Transverse colon (tissue), 4 donors: ENCODE measurements around the gene SLC35F1. TPM values are rescaled to one million over a fixed set of nuclear protein-coding genes. Genes with fewer than 3 reads are reported as not detected.

Experiments used
- DNase-seq: peaks from one replicate; pipeline ENCODE4 v3.0.0-alpha.2; 2019
- H3K27ac ChIP-seq, 4 donors: fragments of 200-600 bp; sonication (generic); 2 replicates each; pipeline ENCODE4 v1.5.1; 2016 to 2018; ENCODE audit warnings: inconsistent platforms in 4 of 4
- H3K27me3 ChIP-seq: fragments of 200-600 bp; sonication (generic); 2 replicates; pipeline ENCODE4 v1.5.1; 2017; ENCODE audit warnings: inconsistent platforms
- H3K36me3 ChIP-seq, 4 donors: fragments of 200-600 bp; sonication (generic); 2 replicates each; pipeline ENCODE4 v1.5.1; 2017 to 2019; ENCODE audit warnings: inconsistent platforms in 4 of 4
- H3K4me1 ChIP-seq, 4 donors: fragments of 200-600 bp; sonication (generic); 2 replicates each; pipeline ENCODE4 v1.5.1; 2017 to 2020; ENCODE audit warnings: inconsistent platforms in 4 of 4
- H3K4me3 ChIP-seq, 4 donors: fragments of 200-600 bp; sonication (generic); 1 replicate in 1 of 4; 2 replicates in 3 of 4; pipeline versions ENCODE4 v1.5.1 to v1.6.1; 2017 to 2019; ENCODE audit warnings: inconsistent platforms in 4 of 4
- H3K9me3 ChIP-seq, 2 donors: fragments of 200-600 bp; sonication (generic); 2 replicates each; pipeline ENCODE4 v1.5.1; 2017 to 2019; ENCODE audit warnings: inconsistent platforms in 2 of 2
- CTCF ChIP-seq, 5 experiments: fragments of 200-600 bp in 3 of 5; fragments of 450-650 bp in 2 of 5; sonication (generic) in 3 of 5; IDR thresholded peaks; 1 replicate in 2 of 5; 2 replicates in 3 of 5; pipeline ENCODE4 v1.5.1; 2016 to 2017; ENCODE audit warnings: antibody characterized with exemption in 5 of 5, inconsistent platforms in 3 of 5, mild to moderate bottlenecking in 2 of 5, moderate library complexity in 1 of 5
- EP300 ChIP-seq: sonication (generic); formaldehyde crosslinking; IDR thresholded peaks from one replicate; pipeline ENCODE4 v1.6.1; 2017; ENCODE audit warnings: antibody characterized with exemption, low read depth
- POLR2A ChIP-seq: fragments of 450-650 bp; IDR thresholded peaks from one replicate; pipeline ENCODE4 v1.6.1; 2016; ENCODE audit warnings: antibody characterized with exemption, mild to moderate bottlenecking, moderate library complexity
- POLR2AphosphoS5 ChIP-seq, 3 donors: sonication (generic); formaldehyde crosslinking; IDR thresholded peaks; one replicate each; pipeline ENCODE4 v1.6.1; 2016; ENCODE audit warnings: antibody characterized with exemption in 3 of 3
- WGBS, 2 donors: methylation state at CpG; one replicate each; pipeline ENCODE4 v1.1.5; 2018; ENCODE audit warnings: low coverage in 1 of 2; 5-methylcytosine and 5-hydroxymethylcytosine counted together
- in situ Hi-C, 4 donors: fragments of 200-750 bp; cut with MboI; loops; one replicate each; pipeline versions ENCODE4 v1.15.0 to v1.15.1; 2017; ENCODE audit warnings: low sequenced_read_pairs in 3 of 4, low pct_ligation_motif_present in 1 of 4, low pct_unique_long_range_greater_than_20kb in 1 of 4
- intact Hi-C: fragments of 100-400 bp; cut with DNase I; formaldehyde crosslinking; loops from one replicate; pipeline ENCODE4 v1.15.1; 2023; ENCODE audit warnings: low total_unique reads
- total RNA-seq, 4 donors: library from RNA; depleted of rRNA; stranded (reverse); fragments of >200 nt; gene quantifications; one replicate each; pipeline ENCODE4 v1.1.0, GENCODE V29; 2016

The SLC35F1 gene
- total RNA-seq, 4 donors from 2014 or later, result 0.37 to 1.1 (median 0.71) TPM

- Histone ChIP-seq H3K4me3 (no peak overlapping the region), H3K36me3 (no peaks in the 10 kb centered on the region), H3K4me1 (no peaks in the 10 kb centered on the region), H3K27ac (no peak overlapping the region), H3K9me3 (no peaks in the 10 kb centered on the region), H3K27me3 (no peaks in the 10 kb centered on the region)
- TF ChIP-seq CTCF (IDR thresholded peaks at IDR 0.05), result no peak
- TF ChIP-seq POLR2A, result no peak
- TF ChIP-seq EP300, result no peak
- TF ChIP-seq POLR2AphosphoS5 (IDR thresholded peaks at IDR 0.05), result no peak
- no peak for DNase-seq
- intact Hi-C loops, result no loop called here
- in situ Hi-C loops, result no loop called here
- 78 to 80% methylated on average over 4 of the region's 4 CpGs for WGBS, 2 donors
Observed at GRCh38 chr6:117870486-117871242, 36.4 kb upstream of the SLC35F1 start.

GRCh38 chr6:117880824-117881223, 26.2 kb upstream of the SLC35F1 start:
- 13 to 48% methylated on average over 1 of the region's 1 CpG for WGBS, 2 donors
- TF ChIP-seq EP300 (no peak), POLR2A (no peak), POLR2AphosphoS5 (IDR thresholded peaks at IDR 0.05) (no peak), CTCF (IDR thresholded peaks at IDR 0.05) (no peak)
- in situ Hi-C loops (no loop called here), intact Hi-C loops (no loop called here)
- no peak overlapping the region for H3K27ac ChIP-seq
- DNase-seq, result no peak
- H3K9me3 ChIP-seq, result no peaks in the 10 kb centered on the region
- no peak overlapping the region for H3K4me3 ChIP-seq
- H3K4me1 ChIP-seq, result no peaks in the 10 kb centered on the region
- H3K27me3 ChIP-seq, result no peaks in the 10 kb centered on the region
- no peaks in the 10 kb centered on the region for H3K36me3 ChIP-seq

GRCh38 chr6:117890172-117890571, 16.9 kb upstream of the SLC35F1 start:
- Histone ChIP-seq H3K36me3 (no peaks in the 10 kb centered on the region), H3K27me3 (no peaks in the 10 kb centered on the region), H3K9me3 (no peaks in the 10 kb centered on the region), H3K4me3 (no peak overlapping the region), H3K4me1 (no peaks in the 10 kb centered on the region), H3K27ac (no peak overlapping the region)
- no peak for TF ChIP-seq EP300
- TF ChIP-seq POLR2AphosphoS5 (IDR thresholded peaks at IDR 0.05), result no peak
- TF ChIP-seq CTCF (IDR thresholded peaks at IDR 0.05), result no peak
- no peak for TF ChIP-seq POLR2A
- in situ Hi-C loops, result no loop called here
- DNase-seq, result no peak
- intact Hi-C loops, result no loop called here

GRCh38 chr6:117906507-117906957, 532 bp upstream of the SLC35F1 start:
- Histone ChIP-seq H3K4me3 (peak overlapping the region in 3 of 4 donors; percentile 45 to 56 (median 49)), H3K36me3 (no peaks in the 10 kb centered on the region), H3K9me3 (no peaks in the 10 kb centered on the region), H3K27me3 (peaks cover 57% of the 10 kb centered on the region), H3K27ac (no peak overlapping the region), H3K4me1 (peaks cover 0 to 17% (median 14%) of the 10 kb centered on the region in 4 donors)
- no peak for DNase-seq
- 6 to 15% methylated on average over 3 to 14 of the region's 14 CpGs for WGBS, 2 donors
- intact Hi-C loops, result no loop called here
- in situ Hi-C loops, result no loop called here
- no peak for TF ChIP-seq POLR2AphosphoS5 (IDR thresholded peaks at IDR 0.05)
- no peak for TF ChIP-seq CTCF (IDR thresholded peaks at IDR 0.05)
- no peak for TF ChIP-seq POLR2A
